Right forelimb (tissue), 1 donor: ENCODE measurements around the gene ACOX3.
A peak's percentile ranks its signal among the peaks of the same experiment; 100 is the strongest.
"Not testable (repeated sequence)": the region's sequence is repeated elsewhere in the genome, so short reads cannot be mapped to it uniquely, and the experiment has no call there.

ENCODE experiments used
- DNase-seq: peaks from one replicate; pipeline ENCODE4 v3.0.0-alpha.2; 2018

Gene ACOX3

GRCh38 chr4:8403173-8403753 is 37.3 kb downstream of the ACOX3 start:
- DNase-seq = peak; percentile 92

GRCh38 chr4:8402640-8403039 is 37.9 kb downstream of the ACOX3 start:
- DNase-seq = no peak

GRCh38 chr4:8402181-8402597 is 38.3 kb downstream of the ACOX3 start:
- no peak for DNase-seq

- no peak for DNase-seq
Observed at GRCh38 chr4:8401665-8402064, 38.9 kb downstream of the ACOX3 start.

GRCh38 chr4:8400632-8401325 is 39.7 kb downstream of the ACOX3 start:
- DNase-seq = no peak

- no peak for DNase-seq
Observed at GRCh38 chr4:8399298-8399697, 41.2 kb downstream of the ACOX3 start.

GRCh38 chr4:8398347-8398746 is 42.2 kb downstream of the ACOX3 start:
- DNase-seq = no peak

- DNase-seq = no peak
Observed at GRCh38 chr4:8396762-8397406, 43.6 kb downstream of the ACOX3 start.

GRCh38 chr4:8395504-8396296 is 44.8 kb downstream of the ACOX3 start:
- DNase-seq = no peak

GRCh38 chr4:8394806-8395205 is 45.7 kb downstream of the ACOX3 start:
- DNase-seq = no peak

GRCh38 chr4:8394061-8394519 is 46.4 kb downstream of the ACOX3 start:
- DNase-seq = peak; percentile 87

- DNase-seq = no peak
Observed at GRCh38 chr4:8393593-8394038, 46.9 kb downstream of the ACOX3 start.

GRCh38 chr4:8392591-8393190 is 47.8 kb downstream of the ACOX3 start:
- DNase-seq = no peak

GRCh38 chr4:8391972-8392371 is 48.6 kb downstream of the ACOX3 start:
- DNase-seq = peak; percentile 80

GRCh38 chr4:8391071-8391470 is 49.5 kb downstream of the ACOX3 start:
- DNase-seq = no peak

GRCh38 chr4:8390577-8390976 is 49.9 kb downstream of the ACOX3 start:
- no peak for DNase-seq

- no peak for DNase-seq
Observed at GRCh38 chr4:8388528-8388870, 52.0 kb downstream of the ACOX3 start.

- no peak for DNase-seq
Observed at GRCh38 chr4:8387615-8388527, 52.7 kb downstream of the ACOX3 start.

GRCh38 chr4:8387194-8387593 is 53.3 kb downstream of the ACOX3 start:
- no peak for DNase-seq

GRCh38 chr4:8386731-8387130 is 53.8 kb downstream of the ACOX3 start:
- DNase-seq = no peak

GRCh38 chr4:8386131-8386530 is 54.4 kb downstream of the ACOX3 start:
- not testable (repeated sequence) for DNase-seq

- no peak for DNase-seq
Observed at GRCh38 chr4:8385611-8386010, 54.9 kb downstream of the ACOX3 start.
